Activated CD8-positive, alpha-beta memory T cell treated with anti-CD3 and anti-CD28 coated beads for 4 hours (primary cell): ENCODE data around the gene RPRD1B.

ENCODE experiments used
- DNase-seq, 2 donors: peaks; one replicate each; pipeline ENCODE4 v3.0.0-alpha.2; 2020; ENCODE audit warnings: low read depth in 2 of 2

Gene RPRD1B

GRCh38 chr20:38135651-38136420 lies 102.3 kb downstream of the RPRD1B start:
- no peak for DNase-seq

- no peak for DNase-seq
Observed at GRCh38 chr20:38136421-38137245, 103.1 kb downstream of the RPRD1B start.

DNA sequence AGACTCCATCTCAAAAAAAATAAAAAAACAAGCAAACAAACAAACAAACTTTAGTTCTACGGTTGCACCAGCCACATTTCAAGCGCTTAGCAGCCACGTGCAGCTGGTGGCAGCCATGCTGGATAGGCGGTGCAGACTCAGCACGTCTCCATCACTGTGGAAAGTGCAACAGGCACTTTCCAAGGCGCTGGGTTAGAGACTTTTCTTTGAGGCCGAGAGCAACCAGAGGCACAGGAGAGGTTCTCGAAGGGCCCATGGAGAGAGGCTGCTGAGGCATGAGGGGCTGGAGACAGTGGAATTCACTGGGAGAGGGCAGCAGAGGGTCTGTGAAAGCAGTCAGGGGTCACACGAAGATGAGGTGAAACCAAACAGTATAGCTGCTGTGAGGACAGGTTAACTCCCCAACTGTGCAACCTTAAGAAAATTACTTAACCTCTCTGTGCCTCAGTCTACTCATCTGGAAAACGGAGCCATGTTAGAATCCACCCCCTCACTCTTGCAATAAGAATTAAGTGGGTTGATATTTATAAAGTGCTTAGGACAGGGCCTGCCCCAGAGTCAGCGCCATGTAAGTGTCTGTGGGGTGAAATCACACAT lies 104.0 kb downstream of the RPRD1B start:
- DNase-seq = no peak

- no peak for DNase-seq
Observed at GRCh38 chr20:38138086-38138778, 104.7 kb downstream of the RPRD1B start.

DNA sequence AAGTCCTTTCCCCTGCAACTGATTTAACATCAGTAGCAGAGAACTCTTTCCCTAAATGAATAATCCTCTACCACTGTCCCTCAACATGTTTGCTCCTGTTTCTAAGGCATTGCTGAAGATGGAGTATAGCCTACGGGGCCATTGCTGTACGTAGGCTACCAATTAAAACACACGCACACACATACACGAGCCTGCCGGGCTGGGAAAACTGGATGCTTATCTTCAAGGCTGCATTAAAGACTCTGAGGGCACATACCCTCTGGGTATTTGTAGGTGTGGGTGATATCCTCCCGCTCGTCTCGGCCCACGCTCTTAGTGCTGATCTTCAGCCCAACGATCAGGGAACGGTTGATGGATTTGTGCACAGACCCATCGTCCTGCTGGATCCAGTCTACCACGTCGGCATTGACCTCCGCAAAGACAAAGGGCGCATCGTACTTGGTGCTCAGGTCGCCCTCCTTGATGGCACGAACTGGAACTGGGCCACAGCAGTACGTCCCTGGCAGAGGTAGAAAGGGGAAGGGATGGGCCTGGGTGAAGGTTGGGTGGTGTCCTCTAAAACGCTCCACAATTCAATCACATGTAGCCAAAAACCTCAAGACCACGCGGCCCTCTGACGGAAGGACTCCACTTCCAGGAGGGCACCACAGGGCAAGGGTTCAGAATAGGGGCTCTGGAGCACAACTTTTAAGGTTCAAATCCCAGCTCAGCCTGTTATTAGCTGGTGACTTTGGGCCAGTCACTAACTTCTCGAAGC lies 105.8 kb downstream of the RPRD1B start:
- no peak for DNase-seq

DNA sequence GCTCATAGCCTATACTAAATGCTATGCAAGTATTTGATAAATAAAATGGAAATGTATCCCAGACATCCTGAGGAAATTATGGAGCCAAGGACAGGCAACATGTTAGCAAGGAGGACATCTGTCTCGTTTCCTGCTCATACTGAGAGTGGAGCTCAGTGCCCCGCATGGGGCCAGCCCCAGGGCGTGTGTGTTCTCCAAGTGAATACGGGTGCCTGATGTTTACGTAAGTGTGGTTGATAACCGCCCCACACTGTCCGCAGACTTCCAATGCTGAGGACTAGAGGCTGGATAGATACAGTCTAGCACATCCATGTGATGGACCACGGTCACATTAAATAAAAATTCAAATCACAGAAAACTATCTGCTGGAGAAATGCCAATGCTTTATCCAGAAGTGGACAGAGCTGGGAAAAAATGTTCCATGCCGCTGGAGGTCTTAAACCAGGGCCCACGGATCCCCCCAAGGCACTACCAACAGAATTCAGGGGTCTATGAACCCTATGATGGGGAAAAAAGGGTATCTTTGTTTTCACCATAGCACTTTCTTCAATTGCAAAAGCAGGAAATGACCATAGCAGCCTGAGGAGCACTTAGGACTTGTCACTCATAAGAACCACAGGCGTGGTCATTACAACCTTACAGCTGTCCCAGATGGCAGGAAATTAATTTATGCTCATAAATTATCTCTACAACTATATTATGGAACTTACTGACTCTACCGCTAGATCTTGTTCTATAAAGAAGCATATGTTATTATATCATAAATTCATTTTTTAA lies 106.6 kb downstream of the RPRD1B start:
- no peak for DNase-seq

DNA sequence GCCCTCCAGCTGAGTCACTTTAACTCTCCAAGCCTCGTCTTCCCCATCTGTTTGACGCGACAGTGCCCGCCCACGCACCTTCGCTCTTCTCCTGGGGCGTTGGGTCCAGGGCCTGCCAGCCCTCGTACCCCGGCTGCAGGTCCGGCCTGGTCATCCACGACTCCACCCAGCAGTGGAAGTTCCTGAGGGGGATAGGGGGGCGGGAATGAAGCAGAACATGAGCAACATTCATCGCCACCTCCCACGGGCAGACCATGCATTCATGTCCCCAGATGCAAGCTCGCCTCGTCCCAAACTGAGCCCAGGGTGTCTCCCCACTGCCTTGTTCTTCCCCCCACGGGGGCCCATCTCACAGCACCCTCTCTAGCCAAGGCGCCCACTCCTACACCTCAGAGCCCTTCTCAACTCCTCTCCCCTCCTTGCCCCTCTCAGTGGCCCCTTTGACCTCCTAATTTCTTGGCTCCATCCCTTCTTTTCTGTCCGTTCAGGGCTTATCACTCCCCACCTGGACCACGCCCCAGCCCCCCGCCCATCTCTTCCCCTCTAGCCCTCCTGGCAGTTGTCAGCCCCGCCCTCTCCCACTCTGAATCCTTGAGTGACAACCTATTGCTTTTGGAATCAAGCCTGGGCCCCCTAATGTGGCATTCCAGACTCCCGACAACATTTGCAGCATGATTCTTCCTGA lies 107.8 kb downstream of the RPRD1B start:
- no peak for DNase-seq
